Activated CD4-positive, alpha-beta T cell treated with anti-CD3 and anti-CD28 coated beads for 1 hour (primary cell): ENCODE results near the gene KCNC3.
"Not testable (repeated sequence)": the region's sequence is repeated elsewhere in the genome, so short reads cannot be mapped to it uniquely, and the experiment has no call there.

Experiments used
- DNase-seq: peaks from one replicate; pipeline ENCODE4 v3.0.0-alpha.2; 2020

KCNC3 gene

DNA sequence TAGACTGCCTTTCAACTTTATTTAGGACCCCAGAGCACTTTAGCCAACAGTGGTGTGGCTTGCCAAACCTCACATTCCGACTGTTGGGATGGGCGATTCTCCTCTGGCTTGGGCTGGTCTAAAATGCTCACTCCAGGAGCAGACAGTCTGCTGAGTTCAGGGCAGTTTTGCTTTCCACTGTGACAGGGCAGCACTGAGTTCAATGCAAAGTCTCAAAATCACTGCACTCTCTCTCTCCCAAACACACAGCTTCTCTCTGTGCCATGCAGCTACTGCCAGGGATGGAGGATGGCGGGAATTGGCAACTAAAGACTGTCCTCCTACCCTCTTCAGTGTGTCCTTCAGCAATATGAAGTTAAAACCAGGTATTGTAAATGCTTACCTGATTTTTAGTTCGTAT is 23.1 kb upstream of the KCNC3 start:
- DNase-seq = no peak

DNA sequence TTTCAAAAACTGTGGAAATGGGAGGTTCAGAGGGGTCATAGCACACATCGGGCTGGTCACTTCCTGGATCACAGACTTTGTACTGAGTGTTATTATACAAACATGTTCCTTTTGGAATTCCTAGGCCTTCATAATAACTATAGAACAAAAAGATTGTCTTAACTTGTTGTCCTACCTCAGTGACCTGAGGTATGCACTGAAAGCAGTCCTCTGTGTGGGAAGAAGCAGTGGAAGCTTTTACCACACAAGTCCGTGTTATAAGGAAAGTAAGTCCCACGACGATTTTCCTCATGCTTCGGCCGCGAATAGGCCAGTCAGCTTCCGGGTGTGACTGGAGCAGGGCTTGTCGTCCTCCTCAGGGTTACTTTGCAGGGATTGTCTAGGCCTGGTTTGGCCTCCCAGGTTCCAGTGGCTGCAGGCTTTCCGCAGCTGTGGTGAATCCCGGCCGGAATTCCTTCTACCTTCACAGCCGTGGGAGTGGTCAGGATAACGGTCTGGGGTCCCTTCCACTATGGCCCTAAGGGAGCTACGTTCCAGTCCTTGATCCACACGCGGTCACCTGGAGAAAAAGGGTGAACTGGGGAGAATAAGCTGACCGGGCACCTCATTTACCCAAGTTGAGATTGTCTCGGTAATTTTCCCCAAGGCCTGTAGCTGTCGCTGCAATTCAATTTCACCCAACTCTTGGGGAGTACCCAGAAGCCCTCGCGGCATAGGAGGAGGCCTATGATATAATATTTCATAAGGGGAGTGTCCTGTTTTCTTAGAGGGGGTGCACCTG is 20.3 kb upstream of the KCNC3 start:
- no peak for DNase-seq

DNA sequence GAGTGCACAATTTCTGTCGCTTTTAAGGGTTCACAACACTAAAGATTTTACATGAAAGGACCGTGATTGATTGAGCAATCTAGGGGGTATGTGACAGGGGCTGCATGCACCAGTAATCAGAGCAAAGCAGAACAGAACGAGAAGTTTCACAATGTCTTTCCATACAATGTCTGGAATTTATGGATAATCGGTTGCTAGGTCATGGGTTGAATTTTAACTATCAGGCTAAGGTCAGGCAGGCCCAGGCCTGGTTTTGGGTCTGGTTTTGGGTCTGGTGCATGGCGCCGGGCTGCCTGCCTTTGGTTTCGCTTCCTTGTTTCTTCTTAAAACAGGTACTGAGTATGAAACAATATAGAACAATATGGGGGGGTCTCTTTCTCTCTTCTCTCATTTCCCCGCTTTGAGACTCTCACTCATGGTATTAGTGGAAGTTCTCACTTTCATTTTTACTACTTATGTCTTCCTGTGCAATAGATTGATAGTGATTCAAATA is 18.0 kb upstream of the KCNC3 start:
- DNase-seq = not testable (repeated sequence)

DNA sequence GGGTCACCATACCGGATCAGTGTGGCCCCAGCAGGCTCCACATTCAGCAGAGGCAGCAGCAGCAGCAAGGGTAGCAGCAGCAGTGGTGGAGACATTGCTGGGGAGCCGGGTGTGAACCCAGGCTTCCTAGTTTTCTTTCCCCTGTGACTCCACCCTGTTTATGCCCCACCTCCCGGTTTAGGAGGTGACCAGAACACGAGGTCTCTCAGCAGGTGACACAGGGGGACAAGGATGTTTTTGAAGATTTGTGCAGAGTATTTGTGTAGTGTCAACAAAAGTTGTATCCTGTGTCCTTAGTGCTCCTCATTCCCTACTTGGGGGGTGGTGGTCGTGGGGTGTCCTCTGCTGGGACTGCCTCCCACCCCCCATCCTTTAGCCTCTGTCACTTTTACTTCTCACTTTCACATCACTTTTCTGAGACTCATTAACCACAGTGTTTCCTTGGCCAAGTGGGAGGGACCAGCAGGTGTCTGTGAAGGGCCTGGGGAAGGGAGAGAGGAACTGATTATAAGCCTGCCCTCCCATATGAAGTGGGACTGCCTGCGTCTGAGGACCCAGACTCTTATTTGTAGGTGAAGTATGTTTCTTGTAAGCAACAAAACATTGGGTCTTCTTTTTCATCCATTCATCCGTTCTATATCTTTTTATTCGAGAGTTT is 15.6 kb upstream of the KCNC3 start:
- DNase-seq = no peak

DNA sequence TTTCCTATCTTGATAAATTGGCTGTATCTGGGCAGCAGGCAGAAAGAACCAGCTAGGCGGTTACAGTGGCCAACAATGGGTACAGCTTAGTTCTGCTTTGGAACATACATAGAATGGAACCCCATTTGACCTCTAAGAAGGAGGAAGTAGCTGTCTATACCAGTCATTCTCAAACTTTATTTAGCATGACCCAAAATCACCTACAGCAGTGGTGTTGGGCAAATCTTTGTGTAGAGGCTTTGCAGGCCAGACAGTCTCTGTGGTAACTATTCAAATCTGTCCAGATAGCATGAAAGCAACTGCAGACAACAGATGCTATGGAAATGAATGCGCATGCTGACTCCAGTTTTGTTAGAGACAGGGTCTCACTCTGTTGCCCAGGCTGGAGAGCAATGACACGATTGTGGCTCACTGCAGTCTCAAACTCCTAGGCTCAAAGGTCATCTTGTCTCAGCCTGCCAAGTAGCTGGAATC is 12.0 kb upstream of the KCNC3 start:
- DNase-seq = no peak

DNA sequence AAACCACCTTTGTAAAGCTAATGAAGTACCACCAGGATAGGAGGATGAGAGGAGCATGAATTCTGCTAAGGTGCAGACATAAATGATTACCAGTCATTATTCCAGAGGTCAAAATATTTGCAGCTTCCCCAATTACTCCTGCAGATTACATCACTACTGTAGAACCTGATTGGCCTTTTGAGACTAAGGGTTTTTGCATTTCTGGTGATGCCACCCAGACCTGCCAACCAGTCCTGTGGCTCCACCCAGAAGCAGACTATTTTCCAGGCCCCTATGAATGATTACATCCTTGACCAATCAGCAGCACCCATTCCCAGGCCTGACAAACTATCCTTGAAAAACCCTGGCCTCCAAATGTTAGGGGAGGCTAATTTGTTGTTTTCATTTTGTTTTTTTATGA is 11.2 kb upstream of the KCNC3 start:
- no peak for DNase-seq

DNA sequence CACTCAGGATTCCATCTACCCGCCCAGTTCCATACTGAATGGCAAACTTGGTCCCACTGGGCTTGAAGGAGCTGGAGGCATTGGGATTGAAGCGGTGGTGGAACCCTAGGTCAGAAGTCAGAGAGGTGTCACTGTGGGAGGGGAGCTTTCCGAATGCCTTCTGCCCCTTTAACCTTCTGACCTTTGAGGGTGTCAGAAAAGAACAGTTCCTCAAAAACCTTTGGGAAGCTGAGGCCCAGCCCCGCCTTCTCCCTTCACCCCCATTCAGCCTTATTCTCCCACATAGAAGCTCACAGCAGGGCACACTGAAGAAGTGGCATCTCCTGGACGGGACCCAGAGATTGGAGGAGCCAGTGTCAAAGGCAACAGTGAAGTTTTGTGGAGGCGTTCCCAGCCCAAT is 7.9 kb upstream of the KCNC3 start:
- not testable (repeated sequence) for DNase-seq

DNA sequence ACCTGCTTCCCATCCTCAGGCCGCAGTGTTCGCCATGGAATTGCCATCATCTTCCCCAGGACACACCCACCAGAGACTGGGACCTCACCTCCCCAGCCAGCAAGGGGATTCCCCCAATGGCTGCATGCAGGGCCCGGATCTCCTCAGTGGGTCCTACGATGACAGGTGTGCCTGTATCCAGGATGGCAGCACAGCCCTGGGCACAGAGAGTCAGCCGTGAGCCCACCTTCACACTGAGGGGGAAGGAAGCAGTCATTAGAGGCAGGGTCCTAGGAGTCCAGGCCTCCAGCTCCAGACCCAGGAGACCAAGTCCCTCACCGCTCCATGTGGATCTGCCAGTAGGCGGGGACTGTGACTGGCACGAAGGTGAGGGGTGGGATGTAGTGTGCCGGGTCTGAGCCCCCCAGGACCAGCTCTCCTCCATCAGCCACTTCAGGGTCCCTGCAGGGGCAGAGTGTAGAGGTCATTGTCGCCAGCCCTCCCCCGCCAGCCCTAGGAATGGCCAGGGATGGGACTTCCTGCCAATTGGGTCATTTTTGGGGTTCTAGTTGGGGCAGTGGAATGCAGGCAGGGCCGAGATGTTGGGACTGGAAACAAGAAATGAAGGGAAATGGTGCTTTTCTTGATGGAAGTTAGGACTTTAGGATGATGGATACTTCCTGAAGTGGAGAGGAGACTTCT is 5.7 kb upstream of the KCNC3 start:
- no peak for DNase-seq

DNA sequence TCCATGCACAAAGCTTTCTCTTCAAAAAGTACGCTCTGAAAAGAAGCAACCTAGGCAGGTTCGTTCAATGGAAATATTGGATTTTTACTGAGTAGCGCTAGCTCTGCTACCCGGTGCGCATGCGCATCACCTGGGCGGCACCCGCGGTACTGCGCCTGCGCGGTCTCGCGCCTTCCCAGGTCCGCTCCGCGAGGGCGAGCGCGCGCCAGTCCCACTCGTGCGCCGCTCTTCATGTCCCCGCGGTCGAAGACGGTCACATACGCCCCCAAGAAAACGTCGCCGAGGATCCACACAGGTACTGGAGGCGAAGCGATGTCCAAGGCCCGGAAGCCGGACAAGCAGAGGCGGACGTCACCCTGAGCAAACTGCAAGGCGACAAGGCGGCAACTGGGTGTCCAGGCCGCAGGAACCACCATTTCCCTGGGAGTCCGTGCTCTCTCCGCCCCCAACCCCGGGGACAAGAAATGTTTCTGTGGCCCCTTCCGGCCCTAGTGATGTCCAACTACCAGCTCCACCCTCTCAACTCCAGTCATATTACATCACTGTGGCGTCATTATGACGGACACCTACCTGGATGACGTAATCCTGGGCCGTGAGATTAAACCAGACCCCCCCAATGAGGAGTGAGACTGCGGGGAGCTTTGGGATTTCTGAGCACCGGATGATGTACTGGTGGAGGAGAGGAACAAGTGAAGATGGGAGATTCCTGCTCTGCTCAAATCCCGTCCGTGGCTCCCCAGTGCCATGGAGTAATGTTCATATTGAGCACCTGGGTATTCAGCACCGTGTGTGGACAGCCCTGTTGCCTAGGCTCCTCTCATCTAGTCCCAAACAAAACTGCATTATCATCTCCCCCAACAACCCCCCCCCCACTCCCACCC is 4.8 kb upstream of the KCNC3 start:
- peak; percentile 80 for DNase-seq

DNA sequence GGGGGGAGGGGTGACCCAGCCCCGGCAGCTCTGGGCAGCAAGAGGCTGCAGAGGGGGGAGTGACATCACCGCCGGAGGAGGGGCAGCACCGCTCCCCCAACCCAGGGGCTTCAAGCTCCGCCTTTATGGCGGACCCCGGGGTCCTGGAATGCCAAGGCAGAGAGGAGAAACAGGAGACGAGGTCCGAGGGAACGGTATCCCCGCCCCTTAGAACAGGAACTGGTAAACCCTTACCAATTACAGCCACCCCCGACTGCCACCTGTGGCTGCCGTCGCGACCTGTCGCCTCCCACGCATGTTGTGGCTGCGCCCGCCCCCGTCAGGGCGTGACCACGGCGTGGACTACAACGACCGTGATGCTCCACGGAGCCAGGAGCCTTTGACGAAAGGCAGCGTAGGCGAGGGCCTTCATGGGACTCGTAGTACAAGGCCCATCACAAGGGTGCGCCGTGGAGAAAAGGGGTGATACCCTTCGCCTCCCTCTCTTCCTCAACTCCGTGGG is 4.1 kb upstream of the KCNC3 start:
- peak; percentile 91 for DNase-seq

DNA sequence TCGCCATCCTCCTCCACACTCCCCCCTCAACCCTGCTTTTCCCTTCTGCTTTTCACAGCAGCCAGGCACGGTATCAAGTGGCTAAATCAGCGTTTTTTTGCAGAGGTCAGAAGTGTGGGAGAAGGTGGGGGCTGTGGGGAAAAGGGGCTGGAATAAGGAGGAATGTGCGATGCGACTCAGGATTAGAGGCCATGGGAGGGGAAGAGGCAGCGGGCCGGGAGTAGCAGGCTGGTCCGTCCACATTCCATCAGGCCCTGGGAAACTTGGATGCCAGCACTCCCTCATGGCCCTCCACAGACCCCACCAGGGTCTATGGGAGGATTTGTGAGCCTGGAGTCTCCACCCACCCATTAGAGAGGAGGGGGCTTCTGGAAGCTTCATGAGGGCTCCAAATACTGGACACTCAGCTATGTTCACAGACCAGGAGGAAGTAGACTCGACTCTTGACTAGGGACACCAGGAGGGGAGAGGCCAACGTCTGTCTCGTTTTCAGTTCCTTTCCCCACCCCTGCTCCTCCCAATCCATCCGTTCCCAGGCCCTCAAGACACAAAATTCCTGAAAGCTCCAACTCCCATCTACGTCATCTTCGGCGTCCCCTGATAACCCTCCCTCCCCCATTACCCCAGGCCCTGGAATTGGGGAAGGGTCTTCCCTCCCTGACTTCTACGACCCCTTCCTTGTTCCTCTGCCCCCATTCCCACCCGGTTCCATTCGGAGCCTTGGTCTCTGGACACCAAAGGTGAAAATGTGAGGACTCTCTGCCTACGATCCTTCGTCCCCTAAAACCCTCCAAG is 3.3 kb upstream of the KCNC3 start:
- DNase-seq = no peak

DNA sequence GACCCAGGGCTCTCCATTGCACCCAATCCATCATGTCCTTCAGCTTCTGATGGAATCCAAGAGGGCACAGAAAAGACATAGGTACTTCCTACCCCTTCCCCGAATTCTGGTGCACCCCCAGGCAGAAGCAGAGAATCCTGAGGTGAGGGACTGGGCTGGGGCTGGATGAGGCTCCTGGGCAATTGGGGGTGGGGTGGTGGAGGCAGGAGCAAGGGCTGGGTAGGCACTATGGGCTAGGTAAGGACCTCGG is 2.7 kb upstream of the KCNC3 start:
- DNase-seq = no peak

DNA sequence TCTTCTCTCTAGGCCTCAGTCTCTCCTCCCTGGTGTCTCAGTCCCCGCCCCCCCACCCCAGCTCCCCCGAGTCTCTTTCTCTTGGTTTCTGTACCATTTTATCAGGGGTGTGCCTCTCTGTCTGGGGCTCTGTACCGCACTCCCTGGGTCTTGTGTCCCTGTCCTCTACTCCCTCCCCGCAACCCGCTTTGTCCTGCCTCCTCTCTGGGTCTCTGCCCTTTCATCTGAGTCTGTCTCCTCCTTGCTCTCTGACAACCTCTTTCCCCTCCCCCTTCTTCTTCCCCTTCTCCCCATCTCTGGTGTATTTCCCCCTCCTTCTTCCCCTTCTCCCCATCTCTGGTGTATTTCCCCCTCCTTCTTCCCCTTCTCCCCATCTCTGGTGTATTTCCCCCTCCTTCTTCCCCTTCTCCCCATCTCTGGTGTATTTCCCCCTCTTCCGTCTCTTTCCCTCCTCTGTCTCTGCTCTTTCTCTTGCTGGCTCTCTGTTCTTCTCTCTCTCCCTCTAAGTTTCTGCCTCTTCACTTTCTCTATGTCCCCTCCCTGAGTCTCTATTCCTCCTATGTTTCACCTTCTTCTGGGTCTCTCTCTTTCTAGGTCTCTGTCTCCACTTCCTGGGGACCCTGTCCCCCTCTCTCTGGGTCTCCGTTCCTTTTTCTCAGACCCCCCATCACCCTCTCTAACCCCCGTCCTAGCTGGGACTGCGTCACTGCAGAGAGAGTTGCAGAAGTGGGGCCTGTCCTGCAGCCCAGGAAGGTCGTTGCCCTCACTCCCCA is 2.2 kb upstream of the KCNC3 start:
- no peak for DNase-seq

DNA sequence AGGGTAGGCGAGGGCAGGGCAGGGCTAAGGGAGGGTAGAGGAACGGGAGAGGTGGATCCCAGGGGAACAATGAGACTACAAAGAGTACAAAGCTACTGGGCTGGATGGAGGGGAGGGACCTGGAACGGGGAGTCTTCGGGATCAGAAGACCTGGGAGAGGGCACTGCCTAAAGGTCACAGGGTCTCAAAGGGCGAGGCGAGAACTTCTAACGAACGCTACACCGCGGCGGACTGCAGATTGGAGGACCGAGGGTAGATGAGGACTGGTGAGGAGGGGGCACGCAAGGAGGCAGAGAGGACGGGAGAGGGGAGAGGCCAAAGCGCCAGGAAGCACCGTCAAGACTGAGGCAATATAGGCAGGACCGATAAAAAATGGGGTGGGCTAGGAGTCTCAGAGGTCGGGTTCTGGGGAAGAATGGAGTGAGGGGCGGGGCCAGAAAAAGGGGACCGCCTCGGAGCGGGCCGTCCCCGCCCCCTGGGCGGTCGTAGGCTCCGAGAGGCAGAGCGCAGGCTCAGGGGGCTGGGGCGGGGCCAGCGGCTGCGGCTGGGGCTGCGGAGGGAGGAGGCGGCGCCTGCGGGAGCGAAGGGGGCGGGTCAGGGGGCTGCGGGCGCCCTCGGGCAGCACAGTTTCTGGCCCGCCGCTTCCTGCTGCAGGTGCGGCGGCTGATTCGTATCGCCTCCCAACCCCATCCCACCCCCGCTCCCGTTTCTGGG is 1.3 kb upstream of the KCNC3 start:
- DNase-seq = peak; percentile 75

DNA sequence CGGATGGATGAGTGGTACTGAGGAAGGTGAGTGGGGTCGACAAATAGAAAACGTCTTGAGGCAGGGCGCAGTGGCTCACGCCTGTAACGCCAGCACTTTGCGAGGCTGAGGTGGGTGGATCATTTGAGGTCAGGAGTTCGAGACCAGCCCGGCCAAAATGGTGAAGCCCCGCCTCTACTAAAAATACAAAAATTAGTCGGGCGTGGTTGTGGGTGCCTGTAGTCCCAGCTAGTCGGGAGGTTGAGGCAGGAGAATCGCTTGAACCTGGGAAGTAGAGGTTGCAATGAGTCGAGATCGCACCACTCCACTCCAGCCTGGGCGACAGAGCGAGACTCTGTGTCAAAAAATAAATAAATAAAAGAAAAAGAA is 733 bp upstream of the KCNC3 start:
- DNase-seq = not testable (repeated sequence)

DNA sequence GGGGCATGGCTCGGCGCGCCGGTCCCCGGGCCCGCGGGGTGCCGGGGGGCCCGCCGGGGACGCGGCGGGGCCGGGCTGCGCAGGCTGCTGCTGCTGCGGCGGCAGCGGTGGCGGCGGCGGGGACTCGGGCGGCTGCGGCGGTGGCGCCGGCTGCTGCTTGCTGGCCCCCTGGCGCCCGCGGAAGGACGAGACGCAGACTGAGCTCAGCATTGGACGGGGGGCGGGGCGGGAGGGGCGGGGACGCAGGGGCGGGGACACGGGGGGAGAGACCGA is 368 bp downstream of the KCNC3 start:
- no peak for DNase-seq

DNA sequence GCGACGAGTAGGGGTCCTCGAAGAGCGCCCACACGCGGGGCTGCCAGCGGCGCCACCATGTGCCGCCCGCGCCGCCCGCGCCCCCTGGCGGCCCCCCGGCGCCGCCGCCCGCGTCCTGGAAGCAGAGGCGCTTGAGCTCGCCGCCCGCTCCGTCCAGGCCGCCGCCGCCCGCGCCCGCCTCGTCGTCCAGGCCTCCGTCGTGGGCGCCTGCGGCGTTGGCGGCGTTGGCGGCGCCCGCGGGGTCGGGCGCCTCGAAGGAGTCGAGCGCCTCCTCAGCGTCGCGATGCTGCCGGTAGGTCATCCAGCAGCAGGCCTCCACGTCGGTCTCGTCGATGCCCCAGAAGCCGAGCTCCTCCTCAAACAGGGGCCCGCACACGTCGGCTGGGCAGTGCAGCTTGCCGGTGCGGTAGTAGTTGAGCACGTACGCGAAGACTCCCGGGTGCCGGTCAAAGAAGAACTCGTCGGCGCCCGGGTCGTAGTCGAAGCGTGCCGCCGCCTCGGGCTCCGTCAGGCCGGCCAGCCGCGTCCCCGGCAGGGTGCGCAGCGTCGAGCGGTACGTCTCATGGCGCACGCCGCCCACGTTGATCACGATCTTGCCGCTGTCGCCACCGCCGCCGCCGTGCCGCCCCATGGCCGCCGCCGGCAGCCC is 829 bp downstream of the KCNC3 start:
- no peak for DNase-seq

DNA sequence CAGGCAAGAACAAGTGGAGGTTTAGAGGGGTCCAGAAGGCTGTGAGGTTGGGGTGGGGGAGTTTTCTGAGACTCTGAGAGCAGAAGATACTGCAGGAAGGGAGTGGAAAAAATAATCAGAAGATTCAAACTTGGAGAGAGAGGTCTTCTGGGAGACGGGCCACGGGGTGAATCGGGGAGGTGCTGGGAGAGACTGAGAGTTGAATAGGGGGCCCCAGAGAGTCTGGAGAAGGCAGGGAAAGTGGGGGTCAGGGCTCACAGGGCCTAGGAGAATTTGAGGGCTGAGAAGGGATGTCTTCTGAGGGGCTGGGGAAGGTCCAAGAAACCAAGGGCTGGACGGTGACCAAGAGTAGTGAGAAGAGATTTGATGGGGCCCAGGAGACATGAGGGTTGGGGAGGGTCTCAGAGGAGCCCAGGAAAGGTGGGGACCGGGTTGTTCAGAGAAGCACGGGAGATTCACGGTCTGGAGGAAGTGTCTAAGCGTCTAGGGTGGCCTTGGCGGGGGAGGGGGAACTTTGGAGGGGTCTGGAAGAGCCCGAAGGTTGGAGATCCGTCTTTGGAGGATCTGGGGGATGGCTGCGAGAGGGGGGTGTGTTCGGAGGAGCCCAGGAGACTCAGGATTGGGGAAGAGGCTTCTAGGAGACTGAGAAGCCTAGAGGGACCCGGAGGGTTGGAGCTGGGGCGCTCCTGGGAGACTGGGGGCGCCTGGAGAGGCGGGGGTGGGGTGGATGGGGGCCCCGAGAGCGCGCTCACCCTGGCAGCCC is 1.5 kb downstream of the KCNC3 start:
- no peak for DNase-seq

DNA sequence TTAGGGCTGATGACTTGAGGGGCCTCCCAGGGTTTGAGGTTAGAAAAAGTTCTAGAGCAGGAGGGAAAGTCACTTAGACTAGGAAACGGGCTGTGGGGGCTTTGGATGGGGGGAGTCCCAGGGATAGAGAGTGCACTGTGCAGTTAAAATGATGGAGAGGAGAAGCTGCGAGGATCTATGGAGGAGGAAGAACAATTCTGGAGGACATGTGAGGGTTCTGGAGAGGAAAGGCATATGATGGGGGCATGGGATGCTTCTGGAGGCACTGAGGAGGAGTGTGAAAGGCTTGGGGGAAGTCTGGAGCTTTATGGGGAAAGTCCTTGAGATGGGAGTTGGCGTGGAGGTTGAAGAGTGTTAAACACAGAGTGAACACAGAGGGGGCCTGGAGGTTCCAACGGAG is 2.2 kb downstream of the KCNC3 start:
- no peak for DNase-seq
